ENCODE measurements around the gene GRID1. TPM values are rescaled to one million over a fixed set of nuclear protein-coding genes. Genes with fewer than 3 reads are reported as not detected.
"Not testable (repeated sequence)": the region's sequence is repeated elsewhere in the genome, so short reads cannot be mapped to it uniquely, and the experiment has no call there.

GRID1 gene
- polyA plus RNA-seq, 5 donors: 0.54 to 1.5 (median 1.1) TPM

DNA sequence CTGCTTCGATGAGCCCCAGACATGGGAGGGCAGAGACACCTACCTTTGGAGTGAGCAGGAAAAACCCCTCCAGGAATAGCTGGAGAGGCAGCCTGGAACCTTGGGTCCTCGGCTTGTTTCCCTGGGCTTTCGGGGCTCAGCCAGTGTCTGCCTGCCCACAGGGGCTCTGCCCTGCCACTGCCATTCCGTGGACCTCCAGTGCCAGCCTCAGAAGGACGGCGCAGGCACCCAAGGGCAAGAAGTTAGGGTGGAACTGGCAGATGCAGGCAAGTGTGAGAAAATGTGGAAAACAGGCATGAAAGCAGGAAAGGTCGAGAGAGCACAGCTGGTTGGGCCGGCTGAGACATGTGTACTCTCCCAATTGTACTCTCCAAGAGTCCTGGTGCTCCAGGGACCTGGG, 281.5 kb downstream of the GRID1 start:
- DNase-seq: no peak

GRCh38 chr10:86084585-86084984, 282.0 kb downstream of the GRID1 start:
- DNase-seq: no peak

- no peak for DNase-seq
These were observed 282.9 kb downstream of the GRID1 start for GRCh38 chr10:86083664-86084175.

DNA sequence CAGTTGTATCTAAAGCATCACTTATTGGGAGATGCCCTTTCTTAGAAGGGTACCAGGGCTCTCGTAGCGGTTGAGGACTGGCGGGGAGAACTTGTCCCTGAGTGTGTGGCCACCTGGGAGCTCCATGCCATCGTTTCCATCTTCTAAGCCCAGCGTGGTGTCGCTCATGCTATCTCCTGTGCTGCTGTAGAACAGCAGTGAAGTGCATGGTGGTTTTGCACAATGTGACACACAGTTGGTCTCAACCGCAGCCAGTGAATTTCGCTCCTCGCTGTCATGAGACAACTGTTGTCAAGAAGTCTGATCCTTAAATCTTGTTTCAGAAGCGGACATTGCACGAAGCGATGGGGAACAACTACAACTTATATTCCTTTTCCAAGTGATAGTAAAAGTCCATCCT, 283.4 kb downstream of the GRID1 start:
- no peak for DNase-seq

GRCh38 chr10:86082556-86082955, 284.0 kb downstream of the GRID1 start:
- no peak for DNase-seq

DNA sequence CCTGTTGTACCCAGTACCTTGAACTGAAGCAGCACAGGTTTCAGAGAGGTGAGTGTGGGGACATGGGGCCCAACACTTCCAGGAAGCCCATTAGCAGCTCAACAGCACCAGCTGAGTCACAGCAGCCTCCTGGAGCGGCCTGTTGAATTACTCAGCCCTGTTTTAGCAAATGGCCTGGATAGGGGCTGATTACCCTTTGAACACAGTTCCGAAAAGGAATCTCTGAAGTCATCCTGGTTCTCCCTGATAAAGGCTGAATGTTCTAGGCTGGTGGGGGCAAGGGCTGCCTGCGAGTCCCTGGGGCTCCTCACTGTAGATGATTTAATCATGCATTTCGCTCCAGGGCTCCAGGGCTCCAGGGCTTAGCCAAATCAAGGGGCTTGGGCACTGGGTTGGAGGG, 287.5 kb downstream of the GRID1 start:
- DNase-seq: no peak

GRCh38 chr10:86078639-86079035, 288.0 kb downstream of the GRID1 start:
- DNase-seq: no peak

GRCh38 chr10:86077871-86078638, 288.5 kb downstream of the GRID1 start:
- DNase-seq: no peak

DNA sequence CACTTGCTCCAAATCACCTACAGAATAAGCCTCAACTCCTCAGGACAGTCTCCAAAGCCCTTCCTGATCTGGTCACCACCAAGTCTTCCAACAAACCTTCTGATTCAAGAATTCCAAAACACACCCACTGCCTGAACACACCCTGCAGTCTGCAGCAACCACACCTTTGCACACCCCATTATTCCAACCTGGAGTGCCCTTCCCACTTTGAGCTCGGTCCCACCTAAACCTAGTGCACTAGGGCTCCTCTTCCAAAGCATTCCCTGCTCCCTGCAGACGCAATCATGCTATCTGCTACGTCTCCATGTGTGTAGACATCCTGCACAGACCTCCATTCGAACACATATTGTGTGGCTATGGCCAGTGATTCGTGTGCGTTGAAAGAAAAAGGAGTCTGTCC, 289.3 kb downstream of the GRID1 start:
- DNase-seq: no peak

DNA sequence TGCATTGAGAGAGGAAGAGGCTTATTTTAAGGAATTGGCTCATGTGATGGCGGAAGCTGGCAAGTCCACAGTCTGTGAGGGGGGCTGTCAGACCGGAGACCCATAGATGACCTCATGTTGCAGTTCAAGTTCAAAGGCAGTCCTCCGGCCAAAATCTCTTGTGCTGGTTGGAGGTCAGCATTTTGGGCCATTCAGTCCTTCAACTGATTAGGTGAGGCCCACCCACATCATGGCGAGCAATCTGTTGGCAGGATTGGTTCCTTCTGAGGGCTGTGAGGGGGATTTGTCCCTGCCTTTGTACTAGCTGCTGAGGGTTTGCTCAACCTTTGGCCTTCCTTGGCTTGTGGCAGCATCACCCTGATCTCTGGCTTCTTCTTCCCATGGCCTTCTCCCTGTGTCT, 290.1 kb downstream of the GRID1 start:
- DNase-seq: not testable (repeated sequence)

GRCh38 chr10:86075512-86075911, 291.1 kb downstream of the GRID1 start:
- DNase-seq: no peak

DNA sequence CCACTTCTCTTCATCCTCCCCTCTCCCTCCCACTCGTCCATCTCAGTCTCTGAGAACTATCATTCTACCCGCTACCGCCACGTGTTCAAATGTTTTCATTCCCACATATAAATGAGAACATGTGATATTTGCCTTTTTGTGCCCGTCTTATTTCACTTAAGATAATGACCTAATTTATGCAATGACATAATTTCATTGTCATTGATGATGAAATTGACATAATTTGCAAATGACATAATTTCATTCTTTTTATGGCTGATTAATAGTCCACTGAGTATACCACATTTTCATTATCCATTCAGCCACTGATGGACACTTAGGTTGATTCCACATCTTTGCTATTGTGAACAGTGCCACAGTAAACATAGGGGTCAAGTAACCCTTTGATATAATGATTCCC, 292.3 kb downstream of the GRID1 start:
- no peak for DNase-seq

GRCh38 chr10:86073199-86073977, 293.2 kb downstream of the GRID1 start:
- DNase-seq: no peak

- no peak for DNase-seq
These were observed 294.2 kb downstream of the GRID1 start for GRCh38 chr10:86072413-86072812.

DNA sequence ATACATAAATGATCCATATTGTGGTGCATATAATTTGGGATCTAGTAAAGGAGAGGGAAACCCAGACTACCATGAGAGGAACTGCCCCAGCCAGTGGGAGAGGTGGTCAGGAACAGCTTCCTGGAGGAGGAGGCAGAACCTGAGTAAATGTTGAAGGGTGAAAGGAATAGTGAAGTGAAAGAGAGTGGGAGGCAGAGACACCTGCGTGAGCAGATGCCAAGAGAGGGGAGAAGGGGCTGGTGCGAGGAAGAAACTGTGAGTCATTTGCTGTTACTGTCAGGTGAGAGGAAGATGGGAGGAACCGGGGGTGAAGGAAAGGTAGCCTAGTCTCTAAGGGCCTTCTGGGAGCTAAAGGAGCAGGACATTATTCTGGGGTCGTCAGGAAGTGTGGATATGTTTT, 294.8 kb downstream of the GRID1 start:
- DNase-seq: no peak

- no peak for DNase-seq
These were observed 295.4 kb downstream of the GRID1 start for GRCh38 chr10:86071145-86071544.

GRCh38 chr10:86070278-86070677, 296.3 kb downstream of the GRID1 start:
- no peak for DNase-seq

- no peak for DNase-seq
These were observed 298.2 kb downstream of the GRID1 start for GRCh38 chr10:86068231-86069054.

DNA sequence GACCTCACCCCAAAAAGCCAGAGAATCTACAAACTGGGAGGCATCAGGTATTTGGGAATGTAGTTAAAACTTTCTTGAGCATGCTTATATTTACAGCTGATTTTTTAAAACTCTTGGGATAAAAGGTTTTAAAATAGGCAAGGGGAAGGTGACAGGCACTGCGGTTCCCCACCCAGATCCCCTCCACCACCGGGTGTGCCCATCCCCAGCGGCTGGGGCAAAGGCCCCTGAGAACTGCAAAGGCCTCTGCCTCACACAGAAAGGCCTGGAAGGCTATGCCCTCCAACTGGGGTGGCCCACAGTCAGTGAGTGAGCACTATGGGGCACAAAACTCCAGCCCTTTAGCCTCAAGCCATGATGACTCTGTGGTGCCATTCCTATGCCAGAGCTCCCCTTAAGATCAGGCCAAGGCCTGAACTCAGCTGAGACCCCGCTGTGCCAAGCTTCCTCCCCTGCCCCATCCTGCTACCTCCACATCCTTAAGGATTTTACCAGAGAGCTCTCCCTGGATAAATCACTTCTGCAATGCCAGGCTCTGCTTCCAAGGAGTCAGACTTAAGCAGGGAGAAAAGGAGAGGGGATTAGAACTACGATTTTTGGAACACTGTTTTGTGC, 299.1 kb downstream of the GRID1 start:
- no peak for DNase-seq

DNA sequence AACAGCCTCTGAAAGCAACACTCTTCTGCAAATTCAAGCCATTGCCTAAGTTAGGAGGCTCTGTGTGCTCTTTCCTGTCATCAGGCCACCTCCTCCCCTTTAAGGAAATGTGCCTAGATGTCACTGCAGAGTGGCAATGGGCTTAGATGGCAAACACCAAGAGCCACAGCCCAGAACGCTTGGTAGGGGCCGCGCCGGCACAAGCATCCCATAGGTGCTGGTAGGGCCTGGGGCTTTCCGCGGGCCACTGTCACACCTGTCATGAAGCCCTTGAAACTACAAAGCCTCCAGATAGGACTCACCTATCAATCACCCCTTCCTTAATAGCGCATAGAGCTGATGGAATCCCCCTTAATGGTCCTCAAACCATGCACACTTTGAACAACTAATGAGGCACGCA, 299.9 kb downstream of the GRID1 start:
- DNase-seq: no peak

DNA sequence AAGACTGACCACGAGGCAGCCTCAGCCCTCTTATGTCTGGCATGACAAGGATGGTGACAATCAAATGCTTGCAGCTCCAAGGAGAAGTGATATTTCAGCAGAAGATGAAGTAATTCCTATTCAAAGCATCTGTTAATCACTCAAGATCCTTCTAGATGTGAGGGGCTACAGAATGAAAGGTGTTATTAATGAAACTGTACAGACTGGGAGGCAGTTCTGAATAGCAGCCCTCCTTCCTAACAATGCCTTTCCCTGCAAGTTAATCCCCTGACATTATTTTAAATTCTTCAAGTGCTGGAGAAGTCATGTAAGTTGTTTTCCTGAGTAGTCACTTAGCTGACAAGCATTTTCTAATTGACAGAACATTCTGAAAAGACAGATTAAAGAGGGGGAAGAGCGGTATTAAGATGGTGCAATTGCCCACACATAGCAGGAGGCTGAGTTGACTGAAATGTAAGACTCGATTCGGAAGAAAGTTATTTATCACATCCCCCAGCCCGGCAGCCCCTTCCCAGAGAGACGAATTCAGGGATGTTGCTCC, 300.8 kb downstream of the GRID1 start:
- no peak for DNase-seq

All from right lung (tissue), 5 donors.